ENCODE data around the gene CXXC5. TPM values are rescaled to one million over a fixed set of nuclear protein-coding genes. Genes with fewer than 3 reads are reported as not detected.
"Not testable (repeated sequence)": the region's sequence is repeated elsewhere in the genome, so short reads cannot be mapped to it uniquely, and the experiment has no call there.

Gene CXXC5
- total and polyA plus RNA-seq, 9 of the 15 experiments (the other 6 are each of a cell fraction or from before 2014, with no cell fraction given): 1.9 to 123 (median 45.8) TPM

- H3K27me3 ChIP-seq (ENCODE audit: control insufficient read depth in 2 of 2, insufficient read depth in 2 of 2, low read length in 2 of 2): no peaks in the 10 kb centered on the region
- ATAC-seq: no peak
- FAIRE-seq: no peak
- no peak overlapping the region for H2AFZ ChIP-seq (ENCODE audit: low read depth, low read length)
- H4K20me1 ChIP-seq (replicated peaks; ENCODE audit: control insufficient read depth, insufficient read depth, low read length): no peaks in the 10 kb centered on the region
- no TSS peak for BruUV-seq (replicated peaks)
- intact Hi-C loops (cut with micrococcal nuclease): no loop called here
- no peaks in the 10 kb centered on the region for H3K36me3 ChIP-seq (ENCODE audit: control insufficient read depth, insufficient read depth, low read length)
- no peak for TF ChIP-seq BRF1 (IDR thresholded peaks at IDR 0.05; ENCODE audit: borderline replicate concordance, extremely low read depth, insufficient read length)
- TF ChIP-seq, protein P1, sequence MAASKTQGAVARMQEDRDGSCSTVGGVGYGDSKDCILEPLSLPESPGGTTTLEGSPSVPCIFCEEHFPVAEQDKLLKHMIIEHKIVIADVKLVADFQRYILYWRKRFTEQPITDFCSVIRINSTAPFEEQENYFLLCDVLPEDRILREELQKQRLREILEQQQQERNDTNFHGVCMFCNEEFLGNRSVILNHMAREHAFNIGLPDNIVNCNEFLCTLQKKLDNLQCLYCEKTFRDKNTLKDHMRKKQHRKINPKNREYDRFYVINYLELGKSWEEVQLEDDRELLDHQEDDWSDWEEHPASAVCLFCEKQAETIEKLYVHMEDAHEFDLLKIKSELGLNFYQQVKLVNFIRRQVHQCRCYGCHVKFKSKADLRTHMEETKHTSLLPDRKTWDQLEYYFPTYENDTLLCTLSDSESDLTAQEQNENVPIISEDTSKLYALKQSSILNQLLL (CRISPR knock-in tag; IDR thresholded peaks at IDR 0.05; ENCODE audit: borderline replicate concordance): no peak
- no peak for TF ChIP-seq SRF (CRISPR knock-in tag; IDR thresholded peaks at IDR 0.05)
- no peak for TF ChIP-seq ZNF121 (CRISPR knock-in tag; conservative IDR thresholded peaks at IDR 0.05)
- no peak for TF ChIP-seq ETV1 (tag; conservative IDR thresholded peaks at IDR 0.05; ENCODE audit: low read depth)
- no peak for TF ChIP-seq BCL6 (CRISPR knock-in tag; IDR thresholded peaks at IDR 0.05)
- TF ChIP-seq, protein P2, sequence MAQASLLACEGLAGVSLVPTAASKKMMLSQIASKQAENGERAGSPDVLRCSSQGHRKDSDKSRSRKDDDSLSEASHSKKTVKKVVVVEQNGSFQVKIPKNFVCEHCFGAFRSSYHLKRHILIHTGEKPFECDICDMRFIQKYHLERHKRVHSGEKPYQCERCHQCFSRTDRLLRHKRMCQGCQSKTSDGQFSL (CRISPR knock-in tag; IDR thresholded peaks at IDR 0.05): no peak
- TF ChIP-seq, protein P2 (tag; IDR thresholded peaks at IDR 0.05): no peak
- WGBS (ENCODE audit: insufficient coverage, low coverage, missing lambda C conversion rate): 54% methylated on average over 4 of the region's 5 CpGs
- ChIA-PET POLR2A (interaction anchor here (0.8 to 5.0 kb wide), 3 partner anchors 12 to 27 kb away, joined by 3 to 28 read pairs (median 3); no protein-coding TSS in a partner anchor), CTCF (ENCODE audit: low intra/inter-chr PET ratio) (no interaction called here)
- H3K9me1 ChIP-seq (ENCODE audit: control insufficient read depth, insufficient read depth, low read length): no peaks in the 10 kb centered on the region
- H3K9me3 ChIP-seq (replicated peaks; ENCODE audit: control insufficient read depth, insufficient read depth, low read depth, low read length): no peaks in the 10 kb centered on the region
- no peak overlapping the region for H3K27ac ChIP-seq (ENCODE audit: extremely low read depth, low read depth, low read length)
- no peak overlapping the region for H3K4me2 ChIP-seq (ENCODE audit: insufficient read depth, low read length)
- no peak for DNase-seq (ENCODE audit: extremely low read depth in 1 of 4, low spot score in 3 of 4)
- no peak overlapping the region for H3K4me3 ChIP-seq
- H3K79me2 ChIP-seq (ENCODE audit: control insufficient read depth, insufficient read depth, low read length): no peaks in the 10 kb centered on the region
- H3K4me1 ChIP-seq (replicated peaks in 1 of 2; ENCODE audit: control insufficient read depth in 2 of 2, insufficient read depth in 2 of 2, low read length in 2 of 2): peaks cover 38 to 46% of the 10 kb centered on the region in 2 experiments
- in situ Hi-C loops (cut with MboI): no loop called here
- H3K9ac ChIP-seq (ENCODE audit: insufficient read depth in 1 of 2, low read depth in 2 of 2, low read length in 2 of 2): no peak overlapping the region
These were observed 64.3 kb downstream of the CXXC5 start for GRCh38 chr5:139712412-139712811.

- POLR2A ChIA-PET; intact Hi-C loops (cut with micrococcal nuclease); in situ Hi-C loops (cut with MboI): not testable (repeated sequence)
These were observed 65.7 kb downstream of the CXXC5 start for GRCh38 chr5:139713898-139714297.

More at GRCh38 chr5:139713898-139714297, 65.7 kb downstream of the CXXC5 start:
- FAIRE-seq; H3K27ac ChIP-seq (ENCODE audit: extremely low read depth, low read depth, low read length); CTCF ChIA-PET (ENCODE audit: low intra/inter-chr PET ratio); H2AFZ ChIP-seq (ENCODE audit: low read depth, low read length); H3K4me3 ChIP-seq; H4K20me1 ChIP-seq (replicated peaks; ENCODE audit: control insufficient read depth, insufficient read depth, low read length); DNase-seq (ENCODE audit: extremely low read depth in 1 of 4, low spot score in 3 of 4); H3K9ac ChIP-seq (ENCODE audit: insufficient read depth in 1 of 2, low read depth in 2 of 2, low read length in 2 of 2); H3K79me2 ChIP-seq (ENCODE audit: control insufficient read depth, insufficient read depth, low read length); H3K36me3 ChIP-seq (ENCODE audit: control insufficient read depth, insufficient read depth, low read length); BruUV-seq (replicated peaks); H3K27me3 ChIP-seq (ENCODE audit: control insufficient read depth in 2 of 2, insufficient read depth in 2 of 2, low read length in 2 of 2); H3K9me1 ChIP-seq (ENCODE audit: control insufficient read depth, insufficient read depth, low read length); H3K4me2 ChIP-seq (ENCODE audit: insufficient read depth, low read length); ATAC-seq; H3K9me3 ChIP-seq (replicated peaks; ENCODE audit: control insufficient read depth, insufficient read depth, low read depth, low read length): not testable (repeated sequence)
- WGBS (ENCODE audit: insufficient coverage, low coverage, missing lambda C conversion rate): 73% methylated on average over 12 of the region's 12 CpGs
- peaks cover 23 to 32% of the 10 kb centered on the region in 2 experiments for H3K4me1 ChIP-seq (replicated peaks in 1 of 2; ENCODE audit: control insufficient read depth in 2 of 2, insufficient read depth in 2 of 2, low read length in 2 of 2)

Measured in K562 (cell line).